IMR-90 (cell line): ENCODE results near the gene COTL1.

Experiments
- CEBPB ChIP-seq: IDR thresholded peaks from 2 replicates; pipeline ENCODE4 v1.6.1; 2012; ENCODE audit warnings: low read depth, low read length, improper control_type of control experiment
- CTCF ChIP-seq: conservative IDR thresholded peaks from 2 replicates; pipeline ENCODE4 v1.5.1; 2012; ENCODE audit warnings: mild to moderate bottlenecking, low read depth, low read length, improper control_type of control experiment
- POLR2A ChIP-seq: IDR thresholded peaks from 2 replicates; pipeline ENCODE4 v1.6.1; 2012; ENCODE audit warnings: mild to moderate bottlenecking, low read depth, low read length
- USF2 ChIP-seq: fragments of 150-350 bp; IDR thresholded peaks from 2 replicates; pipeline ENCODE4 v1.6.1; 2017; ENCODE audit warnings: mild to moderate bottlenecking, antibody characterized with exemption, low read length, low read depth

- TF ChIP-seq CTCF (no peak), USF2 (no peak), CEBPB (no peak), POLR2A (no peak)
These were observed 23.8 kb downstream of the COTL1 start for GRCh38 chr16:84593825-84594724.
